HG02885 (cell line): ENCODE results near the gene DPY19L3.
"Not testable (repeated sequence)": the region's sequence is repeated elsewhere in the genome, so short reads cannot be mapped to it uniquely, and the experiment has no call there.

Experiments
- ATAC-seq: cut with Tn5 transposase; IDR thresholded peaks from one replicate; pipeline ENCODE4 v1.9.1; 2021; ENCODE audit warnings: mild to moderate bottlenecking; ENCODE audit not compliant: unreplicated experiment, poor library complexity

Gene DPY19L3

DNA sequence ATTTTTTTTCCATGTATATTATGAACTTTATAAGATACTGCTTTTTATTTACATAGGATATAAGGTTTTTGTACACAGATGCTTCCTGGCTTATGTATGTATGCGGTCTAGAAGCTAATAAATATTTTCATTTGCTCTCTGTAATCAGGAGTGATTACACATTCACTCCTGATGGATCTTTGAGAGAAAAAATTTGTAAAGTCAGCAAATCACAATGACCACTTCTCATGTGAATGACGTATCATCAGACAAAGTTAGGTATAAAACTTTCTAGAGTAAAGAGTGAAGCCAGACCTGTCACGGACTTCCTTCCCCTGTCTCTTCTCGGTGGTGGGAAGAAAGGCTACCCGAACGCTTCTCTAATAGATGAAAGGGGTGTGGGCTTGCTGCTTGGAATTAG is 31.1 kb downstream of the DPY19L3 start:
- ATAC-seq = no peak

- ATAC-seq = no peak
Measured at GRCh38 chr19:32437096-32437495, 31.5 kb downstream of the DPY19L3 start.

DNA sequence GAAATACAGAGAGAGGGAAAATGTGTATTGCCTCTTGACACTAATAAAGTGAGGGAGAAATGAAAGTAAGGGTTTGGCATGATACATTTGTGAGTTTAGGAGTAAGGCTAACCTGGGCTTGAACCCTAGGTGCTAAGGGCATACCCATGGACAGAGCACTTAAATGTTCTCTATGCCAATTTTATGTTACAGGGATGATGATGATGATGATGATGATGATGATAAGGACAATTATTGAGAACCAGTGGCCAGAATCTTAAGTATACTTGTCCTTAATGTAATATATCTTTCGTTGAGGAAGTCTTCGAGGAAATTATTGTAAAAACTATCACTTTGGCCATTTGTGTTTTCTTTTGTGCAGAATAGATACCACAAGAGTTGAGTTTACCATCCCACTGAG is 33.2 kb downstream of the DPY19L3 start:
- ATAC-seq = no peak

- ATAC-seq = no peak
Measured at GRCh38 chr19:32442650-32443049, 37.1 kb downstream of the DPY19L3 start.

DNA sequence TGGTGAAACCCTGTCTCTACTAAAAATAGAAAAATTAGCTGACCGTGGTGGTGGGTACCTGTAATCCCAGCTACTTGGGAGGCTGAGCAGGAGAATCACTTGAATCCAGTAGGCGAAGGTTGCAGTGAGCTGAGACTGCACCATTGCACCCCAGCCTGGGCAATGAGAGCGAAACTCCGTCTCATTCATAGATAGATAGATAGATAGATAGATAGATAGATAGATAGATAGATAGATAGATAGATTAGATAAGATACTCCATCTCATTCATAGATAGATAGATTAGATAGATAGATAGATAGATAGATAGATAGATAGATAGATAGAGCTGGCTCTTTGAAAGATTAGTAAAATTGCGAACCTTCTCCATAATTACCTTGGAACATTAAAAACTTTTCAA is 42.0 kb downstream of the DPY19L3 start:
- ATAC-seq = not testable (repeated sequence)

DNA sequence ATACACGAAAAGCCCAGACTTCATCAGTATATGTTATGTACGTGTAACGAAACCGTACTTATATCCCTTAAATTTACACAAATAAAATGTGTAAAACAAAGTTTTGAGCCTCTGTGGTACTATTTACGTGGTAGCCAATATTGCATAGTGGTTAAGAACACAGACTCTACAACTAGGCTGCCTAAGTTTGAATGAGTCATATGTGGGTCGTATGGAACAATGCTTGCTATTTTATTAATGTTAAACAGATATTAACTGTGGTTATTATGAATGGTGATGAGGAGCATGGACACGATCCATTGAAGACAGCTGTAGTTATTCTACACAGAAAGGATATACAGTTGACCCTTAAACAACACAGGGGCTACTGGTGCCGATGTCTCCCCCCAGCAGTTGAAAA is 42.5 kb downstream of the DPY19L3 start:
- no peak for ATAC-seq

DNA sequence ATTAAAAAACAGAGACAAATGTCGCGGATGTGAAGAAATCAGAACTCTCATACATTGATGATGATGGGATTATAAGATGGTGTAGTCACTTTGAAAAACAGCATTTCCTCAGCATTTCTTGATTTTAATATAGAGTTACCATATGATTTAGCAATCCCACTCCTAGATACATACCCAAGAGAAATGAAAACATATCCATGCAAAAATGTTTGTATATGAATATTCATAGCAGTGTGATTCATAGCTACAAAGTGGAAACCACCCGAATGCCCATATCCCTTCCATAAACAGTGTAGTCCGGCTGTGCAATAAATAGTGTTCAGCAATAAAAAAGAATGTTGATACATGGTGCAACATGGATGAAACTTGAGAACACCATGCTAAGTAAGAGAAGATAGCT is 44.6 kb downstream of the DPY19L3 start:
- ATAC-seq = no peak

DNA sequence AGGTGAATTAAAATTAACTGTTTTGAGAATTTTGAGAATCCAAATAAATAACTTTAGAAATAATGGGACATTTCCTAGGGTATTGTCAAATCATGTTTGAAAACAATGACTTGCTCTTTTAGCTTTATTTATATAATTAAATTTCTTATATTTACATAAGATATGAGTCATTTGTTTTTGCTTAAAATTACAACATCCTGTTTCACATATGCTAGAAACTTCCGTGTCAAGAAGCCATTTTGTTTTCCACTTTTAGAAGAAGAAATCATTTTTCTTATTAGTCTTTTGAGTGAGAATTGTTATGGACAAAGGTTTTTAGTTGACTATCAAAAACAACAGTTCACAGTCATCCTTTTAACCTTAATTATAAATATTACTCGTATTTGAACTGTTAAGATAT is 48.2 kb downstream of the DPY19L3 start:
- ATAC-seq = no peak

GRCh38 chr19:32456406-32456805 is 50.8 kb downstream of the DPY19L3 start:
- ATAC-seq = no peak

- no peak for ATAC-seq
Measured at GRCh38 chr19:32457571-32458158, 52.1 kb downstream of the DPY19L3 start.

DNA sequence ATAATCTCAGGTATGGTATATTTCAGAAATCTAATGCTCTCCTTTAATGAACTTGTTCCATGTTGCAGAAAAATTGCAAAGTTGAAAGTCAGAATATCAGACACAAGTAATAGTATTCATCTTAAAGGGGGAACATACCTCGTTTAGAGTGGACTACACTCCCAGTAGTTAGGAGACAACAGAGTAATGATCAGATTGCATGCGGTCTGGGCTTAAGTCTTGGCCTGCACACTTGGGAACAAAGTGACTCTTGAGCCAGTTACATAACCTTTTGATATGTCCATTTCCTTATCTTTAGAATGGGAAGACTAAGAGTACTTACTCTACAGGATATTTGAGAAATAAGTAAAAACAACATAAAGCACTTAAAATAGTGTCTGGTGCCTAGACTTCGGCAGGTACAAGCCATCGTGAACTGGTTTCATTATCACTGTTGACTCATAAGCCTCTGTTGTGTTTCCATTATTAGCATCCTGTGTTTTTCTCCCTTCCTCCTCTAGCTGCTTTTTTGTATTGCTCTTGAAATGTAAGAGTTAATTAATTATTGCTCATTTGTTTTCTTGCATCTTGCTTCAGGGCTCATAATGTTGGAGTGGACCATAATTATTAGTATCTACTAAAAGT is 53.0 kb downstream of the DPY19L3 start:
- ATAC-seq = peak; percentile 93

- ATAC-seq = no peak
Measured at GRCh38 chr19:32459204-32459865, 53.8 kb downstream of the DPY19L3 start.

GRCh38 chr19:32460476-32460875 is 54.9 kb downstream of the DPY19L3 start:
- ATAC-seq = no peak

DNA sequence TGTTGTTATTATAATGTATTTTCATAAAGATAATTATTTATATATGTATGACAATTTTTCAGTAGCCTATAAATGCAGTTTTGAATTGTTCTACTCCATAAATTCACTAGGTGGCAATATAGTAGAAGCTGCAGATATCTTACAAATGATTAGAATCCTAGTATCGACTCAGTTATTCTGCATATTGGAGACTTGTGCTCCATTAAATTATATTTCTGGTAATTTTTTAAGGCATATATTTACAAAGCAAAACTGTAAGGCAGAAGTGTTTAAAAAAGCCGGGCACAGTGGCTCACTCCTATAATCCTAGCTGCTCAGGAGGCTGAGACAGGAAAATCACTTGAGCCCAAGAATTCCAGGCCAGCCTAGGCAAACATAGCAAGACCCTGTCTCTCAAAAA is 58.7 kb downstream of the DPY19L3 start:
- ATAC-seq = no peak

- ATAC-seq = no peak
Measured at GRCh38 chr19:32465176-32465575, 59.6 kb downstream of the DPY19L3 start.

DNA sequence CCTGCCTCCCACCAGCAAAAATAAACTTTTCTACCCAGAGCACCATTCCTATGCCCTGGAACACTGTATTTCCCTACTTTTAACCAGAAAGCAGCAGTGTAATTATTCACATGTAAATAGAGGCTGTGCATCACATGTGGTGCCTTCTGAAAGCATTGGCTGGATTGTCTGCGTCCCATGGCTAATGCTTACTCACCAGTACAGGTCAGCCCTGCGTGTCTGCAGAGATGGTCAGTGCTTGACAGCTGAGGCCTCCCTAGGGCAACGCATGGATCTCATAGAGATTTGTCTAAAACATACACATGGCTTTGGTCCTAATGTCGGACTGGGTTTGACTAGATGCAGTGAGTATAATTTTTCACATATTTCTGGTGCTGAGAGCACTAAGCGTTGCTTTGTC is 64.2 kb downstream of the DPY19L3 start:
- no peak for ATAC-seq

DNA sequence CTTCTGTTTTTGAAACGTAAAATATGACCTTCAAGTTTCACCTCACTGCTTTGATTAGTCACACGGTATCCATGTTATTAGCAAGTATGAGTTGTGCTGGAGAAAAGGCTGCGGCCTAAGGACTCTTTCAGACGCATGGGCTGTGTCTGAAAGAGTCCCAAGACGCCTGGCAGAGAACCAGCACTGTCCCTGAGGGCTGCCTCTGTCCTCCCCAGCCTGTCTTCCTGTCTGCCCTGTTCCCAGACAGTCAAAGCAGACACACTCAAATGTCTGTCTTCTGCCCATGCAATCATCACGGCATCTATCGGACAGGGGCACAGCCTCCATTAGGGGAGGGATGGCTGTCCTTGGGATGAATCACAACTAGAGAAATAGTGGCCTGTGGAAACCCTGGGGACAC is 65.5 kb downstream of the DPY19L3 start:
- ATAC-seq = no peak

- ATAC-seq = no peak
Measured at GRCh38 chr19:32471811-32472210, 66.2 kb downstream of the DPY19L3 start.

GRCh38 chr19:32475141-32476031 is 69.8 kb downstream of the DPY19L3 start:
- no peak for ATAC-seq

DNA sequence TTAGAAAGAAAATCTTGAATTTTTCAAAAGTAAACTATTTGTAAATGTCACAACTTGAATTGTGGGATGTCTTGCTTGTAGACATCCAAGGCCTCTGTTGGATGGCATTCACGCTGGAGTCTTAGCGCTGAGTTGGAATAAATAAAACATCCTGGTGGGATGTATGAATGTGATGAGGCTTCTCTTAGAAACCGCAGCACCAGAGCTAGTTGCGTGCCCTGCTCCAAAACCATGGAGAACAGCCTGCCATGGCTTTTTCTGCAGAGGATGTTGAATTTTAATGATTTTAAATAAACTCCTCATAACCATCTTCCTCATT is 70.4 kb downstream of the DPY19L3 start:
- ATAC-seq = no peak

DNA sequence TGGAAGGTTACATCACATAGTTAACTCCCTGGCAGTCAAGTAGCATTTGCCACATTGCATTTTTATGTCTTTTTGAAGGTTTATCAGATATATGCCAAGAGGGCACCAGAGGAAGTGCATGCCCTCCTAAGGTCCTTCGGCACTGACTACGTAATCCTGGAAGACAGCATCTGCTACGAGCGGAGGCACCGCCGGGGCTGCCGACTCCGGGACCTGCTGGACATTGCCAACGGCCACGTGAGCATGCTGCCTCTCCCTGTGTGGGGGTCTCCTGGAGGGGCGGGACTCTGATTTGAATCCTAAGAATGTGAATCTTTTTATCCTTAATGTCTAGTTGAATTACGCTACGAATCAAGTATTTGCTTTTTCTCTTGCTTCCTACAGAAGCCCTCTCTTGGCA is 74.8 kb downstream of the DPY19L3 start:
- ATAC-seq = no peak
